ENCODE results near the gene SEPTIN2.
"Not testable (repeated sequence)": the region's sequence is repeated elsewhere in the genome, so short reads cannot be mapped to it uniquely, and the experiment has no call there.

The SEPTIN2 gene

GRCh38 chr2:241314226-241315092 is 1.3 kb upstream of the SEPTIN2 start:
- H3K4me3 ChIP-seq (ENCODE audit: low read depth, low read length), result peak overlapping the region; percentile 90
- DNase-seq (ENCODE audit: low read depth, low spot score), result no peak
- TF ChIP-seq, protein P1, sequence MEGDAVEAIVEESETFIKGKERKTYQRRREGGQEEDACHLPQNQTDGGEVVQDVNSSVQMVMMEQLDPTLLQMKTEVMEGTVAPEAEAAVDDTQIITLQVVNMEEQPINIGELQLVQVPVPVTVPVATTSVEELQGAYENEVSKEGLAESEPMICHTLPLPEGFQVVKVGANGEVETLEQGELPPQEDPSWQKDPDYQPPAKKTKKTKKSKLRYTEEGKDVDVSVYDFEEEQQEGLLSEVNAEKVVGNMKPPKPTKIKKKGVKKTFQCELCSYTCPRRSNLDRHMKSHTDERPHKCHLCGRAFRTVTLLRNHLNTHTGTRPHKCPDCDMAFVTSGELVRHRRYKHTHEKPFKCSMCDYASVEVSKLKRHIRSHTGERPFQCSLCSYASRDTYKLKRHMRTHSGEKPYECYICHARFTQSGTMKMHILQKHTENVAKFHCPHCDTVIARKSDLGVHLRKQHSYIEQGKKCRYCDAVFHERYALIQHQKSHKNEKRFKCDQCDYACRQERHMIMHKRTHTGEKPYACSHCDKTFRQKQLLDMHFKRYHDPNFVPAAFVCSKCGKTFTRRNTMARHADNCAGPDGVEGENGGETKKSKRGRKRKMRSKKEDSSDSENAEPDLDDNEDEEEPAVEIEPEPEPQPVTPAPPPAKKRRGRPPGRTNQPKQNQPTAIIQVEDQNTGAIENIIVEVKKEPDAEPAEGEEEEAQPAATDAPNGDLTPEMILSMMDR (IDR thresholded peaks at IDR 0.05; ENCODE audit: insufficient read depth, low read length, missing control alignments), result no peak
- CTCF ChIA-PET, result interaction anchor here (1.1 to 3.8 kb wide), 10 partner anchors 8 to 225 kb away, joined by 3 to 23 read pairs (median 4); no protein-coding TSS in a partner anchor
- POLR2A ChIA-PET, result interaction anchor here (0.6 to 1.5 kb wide), 14 partner anchors 8 to 89 kb away, joined by 3 to 8 read pairs (median 4); no protein-coding TSS in a partner anchor

- peak within 1 kb of the TSS; percentile 96 for H3K4me3 ChIP-seq (ENCODE audit: low read depth, low read length)
- CTCF ChIA-PET, result interaction anchor here (1.0 to 3.8 kb wide), 11 partner anchors 9 to 226 kb away, joined by 3 to 23 read pairs (median 4); no protein-coding TSS in a partner anchor
- POLR2A ChIA-PET, result interaction anchor here (0.8 to 1.5 kb wide), 13 partner anchors 9 to 90 kb away, joined by 3 to 8 read pairs (median 4); no protein-coding TSS in a partner anchor
- DNase-seq (ENCODE audit: low read depth, low spot score), result peak; percentile 90
- TF ChIP-seq, protein P1 (IDR thresholded peaks at IDR 0.05; ENCODE audit: insufficient read depth, low read length, missing control alignments), result peak; percentile 54
Observed at GRCh38 chr2:241315093-241315878, 439 bp upstream of the SEPTIN2 start, which contains the start of gene HDLBP. HDLBP (minus strand) TSS chr2:241315672; CDS start chr2:241266869, 48,803 bp downstream.

- DNase-seq (ENCODE audit: low read depth, low spot score), result no peak
- TF ChIP-seq, protein P1 (IDR thresholded peaks at IDR 0.05; ENCODE audit: insufficient read depth, low read length, missing control alignments), result no peak
- CTCF ChIA-PET, result no interaction called here
- POLR2A ChIA-PET, result no interaction called here
- H3K4me3 ChIP-seq (ENCODE audit: low read depth, low read length), result peak overlapping the region; percentile 96
Observed at GRCh38 chr2:241316825-241317224, 1.1 kb downstream of the SEPTIN2 start.

DNA sequence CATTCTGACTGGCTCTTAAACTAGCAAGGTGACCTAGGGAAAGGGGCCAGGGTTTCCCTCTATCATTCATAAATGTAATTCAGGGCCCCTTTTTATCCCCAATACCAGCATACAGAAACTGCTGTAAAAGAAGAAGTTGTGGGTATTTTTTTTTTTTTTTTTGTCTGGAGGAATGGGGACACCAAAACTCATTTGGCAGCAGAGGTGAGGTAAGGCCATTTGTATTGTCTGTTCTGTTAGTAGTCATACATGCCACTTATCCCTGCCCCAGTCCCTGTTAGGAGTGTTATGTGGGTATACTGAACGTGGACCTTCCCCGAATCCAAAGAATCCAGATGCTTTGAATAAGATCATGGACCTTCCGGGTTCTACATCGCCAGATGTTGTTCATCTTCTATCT is 1.7 kb downstream of the SEPTIN2 start:
- DNase-seq (ENCODE audit: low read depth, low spot score), result no peak
- H3K4me3 ChIP-seq (ENCODE audit: low read depth, low read length), result peak overlapping the region; percentile 96
- ChIA-PET POLR2A (no interaction called here), CTCF (no interaction called here)
- TF ChIP-seq, protein P1 (IDR thresholded peaks at IDR 0.05; ENCODE audit: insufficient read depth, low read length, missing control alignments), result no peak

GRCh38 chr2:241318830-241319229 is 3.1 kb downstream of the SEPTIN2 start:
- CTCF ChIA-PET, result interaction anchor here (1.0 to 1.3 kb wide), 2 partner anchors 24 to 26 kb away, joined by 3 read pairs; no protein-coding TSS in a partner anchor
- H3K4me3 ChIP-seq (ENCODE audit: low read depth, low read length); DNase-seq (ENCODE audit: low read depth, low spot score): not testable (repeated sequence)
- POLR2A ChIA-PET, result interaction anchor here (0.7 kb wide), 1 partner anchor 8 kb away, joined by 4 read pairs; no protein-coding TSS in a partner anchor

DNA sequence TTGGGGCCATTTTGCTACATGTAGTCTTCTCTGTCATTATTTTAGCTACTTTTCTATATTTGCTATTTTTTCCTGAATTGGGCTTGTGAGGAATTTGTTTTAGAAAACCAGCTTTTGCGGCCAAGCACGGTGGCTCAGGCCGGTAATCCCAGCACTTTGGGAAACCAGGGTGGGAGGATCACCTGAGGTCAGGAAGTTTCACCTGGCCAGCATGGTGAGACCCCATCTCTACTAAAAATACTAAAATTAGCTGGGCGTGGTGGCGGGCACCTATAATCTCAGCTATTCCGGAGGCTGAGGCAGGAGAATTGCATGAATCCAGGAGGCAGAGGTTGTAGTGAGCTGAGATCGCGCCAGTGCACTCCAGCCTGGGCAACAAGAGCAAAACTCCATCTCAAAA is 4.7 kb downstream of the SEPTIN2 start:
- no peak for DNase-seq (ENCODE audit: low read depth, low spot score)
- TF ChIP-seq, protein P1 (IDR thresholded peaks at IDR 0.05; ENCODE audit: insufficient read depth, low read length, missing control alignments), result no peak
- POLR2A ChIA-PET, result interaction anchor here (0.6 kb wide), 1 partner anchor 101 kb away, joined by 3 read pairs; no protein-coding TSS in a partner anchor
- CTCF ChIA-PET, result interaction anchor here (0.6 to 0.9 kb wide), 2 partner anchors 19 to 339 kb away, joined by 3 read pairs; no protein-coding TSS in a partner anchor
- H3K4me3 ChIP-seq (ENCODE audit: low read depth, low read length), result no peak overlapping the region; the same call in 1 of the 2 replicates
